ENCODE results near the gene ZBTB46.

DNA sequence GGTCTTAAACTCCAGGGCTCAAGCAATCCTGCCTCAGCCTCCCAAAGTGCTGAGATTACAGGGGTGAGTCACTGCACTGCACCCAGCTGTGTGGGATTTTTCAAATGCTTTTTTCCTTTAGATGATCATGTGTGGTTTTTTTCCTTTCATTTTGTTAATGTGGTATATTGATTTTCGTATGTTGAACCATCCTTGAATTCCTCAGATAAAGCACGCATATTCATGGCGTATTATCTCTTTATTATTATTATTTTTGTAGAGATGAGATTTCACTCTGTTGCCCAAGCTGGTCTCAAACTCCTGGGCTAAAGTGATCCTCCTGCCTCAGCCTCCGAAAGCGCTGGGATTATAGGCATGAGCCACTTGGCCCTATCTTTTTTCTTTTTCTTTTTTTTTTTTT is 116.2 kb downstream of the ZBTB46 start:
- TF ChIP-seq, protein P1, sequence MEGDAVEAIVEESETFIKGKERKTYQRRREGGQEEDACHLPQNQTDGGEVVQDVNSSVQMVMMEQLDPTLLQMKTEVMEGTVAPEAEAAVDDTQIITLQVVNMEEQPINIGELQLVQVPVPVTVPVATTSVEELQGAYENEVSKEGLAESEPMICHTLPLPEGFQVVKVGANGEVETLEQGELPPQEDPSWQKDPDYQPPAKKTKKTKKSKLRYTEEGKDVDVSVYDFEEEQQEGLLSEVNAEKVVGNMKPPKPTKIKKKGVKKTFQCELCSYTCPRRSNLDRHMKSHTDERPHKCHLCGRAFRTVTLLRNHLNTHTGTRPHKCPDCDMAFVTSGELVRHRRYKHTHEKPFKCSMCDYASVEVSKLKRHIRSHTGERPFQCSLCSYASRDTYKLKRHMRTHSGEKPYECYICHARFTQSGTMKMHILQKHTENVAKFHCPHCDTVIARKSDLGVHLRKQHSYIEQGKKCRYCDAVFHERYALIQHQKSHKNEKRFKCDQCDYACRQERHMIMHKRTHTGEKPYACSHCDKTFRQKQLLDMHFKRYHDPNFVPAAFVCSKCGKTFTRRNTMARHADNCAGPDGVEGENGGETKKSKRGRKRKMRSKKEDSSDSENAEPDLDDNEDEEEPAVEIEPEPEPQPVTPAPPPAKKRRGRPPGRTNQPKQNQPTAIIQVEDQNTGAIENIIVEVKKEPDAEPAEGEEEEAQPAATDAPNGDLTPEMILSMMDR (conservative IDR thresholded peaks at IDR 0.05 in 1 of 2, IDR thresholded peaks at IDR 0.05 in 1 of 2; ENCODE audit: low read depth in 1 of 2, low read length in 2 of 2) = no peak
- no peak for TF ChIP-seq EZH2 (IDR thresholded peaks at IDR 0.05; ENCODE audit: low read length, missing control alignments)
